Suprapubic skin (tissue), 4 donors: ENCODE data around the gene VTI1A. TPM values are rescaled to one million over a fixed set of nuclear protein-coding genes. Genes with fewer than 3 reads are reported as not detected.

Experiments used
- DNase-seq, 2 donors: peaks; one replicate each; pipeline ENCODE4 v3.0.0-alpha.2; 2019; ENCODE audit warnings: low spot score in 2 of 2
- H3K27ac ChIP-seq: fragments of 200-600 bp; sonication (generic); one replicate; pipeline ENCODE4 v1.5.1; 2019
- H3K27me3 ChIP-seq: fragments of 200-600 bp; sonication (generic); one replicate; pipeline ENCODE4 v1.5.1; 2019
- H3K36me3 ChIP-seq: fragments of 200-600 bp; sonication (generic); one replicate; pipeline ENCODE4 v1.5.1; 2019
- H3K4me1 ChIP-seq: fragments of 200-600 bp; sonication (generic); one replicate; pipeline ENCODE4 v1.5.1; 2019
- H3K4me3 ChIP-seq: fragments of 200-600 bp; sonication (generic); one replicate; pipeline ENCODE4 v1.5.1; 2019; ENCODE audit warnings: mild to moderate bottlenecking
- H3K9me3 ChIP-seq: fragments of 200-600 bp; sonication (generic); one replicate; pipeline ENCODE4 v1.5.1; 2019
- EP300 ChIP-seq: sonication (generic); formaldehyde crosslinking; IDR thresholded peaks from one replicate; pipeline ENCODE4 v1.6.1; 2017; ENCODE audit warnings: antibody characterized with exemption
- POLR2A ChIP-seq, 2 donors: fragments of 450-650 bp; IDR thresholded peaks; one replicate each; pipeline ENCODE4 v1.6.1; 2017; ENCODE audit warnings: antibody characterized with exemption in 2 of 2, mild to moderate bottlenecking in 2 of 2, moderate library complexity in 2 of 2
- POLR2AphosphoS5 ChIP-seq, 3 donors: sonication (generic); formaldehyde crosslinking; IDR thresholded peaks; one replicate each; pipeline ENCODE4 v1.6.1; 2017; ENCODE audit warnings: antibody characterized with exemption in 3 of 3
- WGBS: methylation state at CpG from one replicate; pipeline ENCODE4 v1.1.5; 2018; 5-methylcytosine and 5-hydroxymethylcytosine counted together
- total RNA-seq, 4 donors: library from RNA; depleted of rRNA; stranded (reverse); fragments of >200 nt; gene quantifications; one replicate each; pipeline ENCODE4 v1.1.0, GENCODE V29; 2016
- TF ChIP-seq, protein P1 (sequence below), 2 donors: fragments of 200-600 bp in 1 of 2; fragments of 450-650 bp in 1 of 2; sonication (generic) in 1 of 2; IDR thresholded peaks; one replicate each; pipeline ENCODE4 v1.5.1; 2016 to 2019; ENCODE audit warnings: antibody characterized with exemption in 2 of 2, mild to moderate bottlenecking in 1 of 2, moderate library complexity in 1 of 2

Gene VTI1A
- total RNA-seq, 4 donors from 2014 or later = 43.0 to 81.0 (median 49.2) TPM

DNA sequence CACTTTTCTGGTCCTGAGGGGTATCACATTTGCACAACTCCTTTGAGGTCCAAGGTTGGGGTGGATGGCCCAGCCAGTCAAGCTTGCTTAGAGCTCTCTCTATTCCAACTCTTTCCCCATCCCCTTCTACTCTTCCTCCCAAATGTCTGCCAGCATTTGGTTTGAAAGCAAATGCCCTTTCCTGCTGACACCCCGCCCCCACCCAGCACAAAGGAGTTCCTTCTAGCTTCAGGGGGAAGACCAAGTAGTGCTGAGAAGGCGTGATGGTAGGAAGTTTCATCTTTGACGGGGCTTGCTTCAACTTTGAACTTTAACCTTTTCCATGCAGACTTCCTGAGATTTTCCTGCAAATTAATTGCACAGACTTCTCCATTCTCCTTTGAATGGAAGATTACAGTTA lies 365.6 kb downstream of the VTI1A start:
- no peaks in the 10 kb centered on the region for H3K36me3 ChIP-seq
- H3K9me3 ChIP-seq = no peaks in the 10 kb centered on the region
- WGBS = 80% methylated on average over 3 of the region's 3 CpGs
- TF ChIP-seq POLR2AphosphoS5 (IDR thresholded peaks at IDR 0.05) (no peak), EP300 (no peak), POLR2A (IDR thresholded peaks at IDR 0.05) (no peak)
- TF ChIP-seq, protein P1, sequence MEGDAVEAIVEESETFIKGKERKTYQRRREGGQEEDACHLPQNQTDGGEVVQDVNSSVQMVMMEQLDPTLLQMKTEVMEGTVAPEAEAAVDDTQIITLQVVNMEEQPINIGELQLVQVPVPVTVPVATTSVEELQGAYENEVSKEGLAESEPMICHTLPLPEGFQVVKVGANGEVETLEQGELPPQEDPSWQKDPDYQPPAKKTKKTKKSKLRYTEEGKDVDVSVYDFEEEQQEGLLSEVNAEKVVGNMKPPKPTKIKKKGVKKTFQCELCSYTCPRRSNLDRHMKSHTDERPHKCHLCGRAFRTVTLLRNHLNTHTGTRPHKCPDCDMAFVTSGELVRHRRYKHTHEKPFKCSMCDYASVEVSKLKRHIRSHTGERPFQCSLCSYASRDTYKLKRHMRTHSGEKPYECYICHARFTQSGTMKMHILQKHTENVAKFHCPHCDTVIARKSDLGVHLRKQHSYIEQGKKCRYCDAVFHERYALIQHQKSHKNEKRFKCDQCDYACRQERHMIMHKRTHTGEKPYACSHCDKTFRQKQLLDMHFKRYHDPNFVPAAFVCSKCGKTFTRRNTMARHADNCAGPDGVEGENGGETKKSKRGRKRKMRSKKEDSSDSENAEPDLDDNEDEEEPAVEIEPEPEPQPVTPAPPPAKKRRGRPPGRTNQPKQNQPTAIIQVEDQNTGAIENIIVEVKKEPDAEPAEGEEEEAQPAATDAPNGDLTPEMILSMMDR (IDR thresholded peaks at IDR 0.05) = no peak
- H3K27ac ChIP-seq = no peak overlapping the region
- H3K4me1 ChIP-seq = peaks cover 12% of the 10 kb centered on the region
- no peaks in the 10 kb centered on the region for H3K27me3 ChIP-seq
- no peak for DNase-seq
- no peak overlapping the region for H3K4me3 ChIP-seq

DNA sequence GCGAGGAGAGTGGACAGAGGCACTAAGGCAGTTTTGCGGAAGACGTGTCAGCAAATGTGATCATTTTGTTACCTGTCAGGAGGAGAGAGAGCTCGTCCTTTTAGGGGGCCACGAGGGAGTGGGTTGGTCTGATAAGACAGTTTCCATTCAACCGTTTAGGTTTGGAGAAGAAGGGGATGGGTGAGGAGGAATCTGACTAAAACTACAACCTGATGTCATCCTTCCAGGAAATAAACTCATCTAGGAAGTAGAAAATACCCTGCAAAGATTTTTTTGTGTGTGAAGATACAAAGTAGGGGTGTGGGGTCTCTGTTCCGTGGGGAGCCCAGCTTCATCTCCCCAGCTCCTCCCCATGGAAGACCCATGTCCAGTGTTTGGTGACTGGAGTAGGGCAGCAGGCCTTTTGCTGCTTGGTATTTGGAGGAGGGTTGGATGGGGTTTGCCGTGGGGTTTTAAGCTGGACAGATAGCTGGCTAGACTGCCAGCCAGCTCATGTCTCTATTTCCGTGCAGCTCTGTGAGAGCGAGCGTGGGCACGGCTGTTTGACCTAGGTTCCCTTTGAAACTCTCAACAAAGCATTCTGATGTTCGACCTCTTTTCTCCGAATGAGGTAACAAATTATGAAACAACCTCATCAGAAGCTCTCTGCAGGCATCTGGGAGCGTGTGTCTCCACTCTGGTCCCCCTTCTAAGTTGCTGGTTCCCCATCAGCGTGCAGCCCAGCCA lies 367.0 kb downstream of the VTI1A start:
- 88% methylated on average over 16 of the region's 16 CpGs for WGBS
- no peak for DNase-seq

DNA sequence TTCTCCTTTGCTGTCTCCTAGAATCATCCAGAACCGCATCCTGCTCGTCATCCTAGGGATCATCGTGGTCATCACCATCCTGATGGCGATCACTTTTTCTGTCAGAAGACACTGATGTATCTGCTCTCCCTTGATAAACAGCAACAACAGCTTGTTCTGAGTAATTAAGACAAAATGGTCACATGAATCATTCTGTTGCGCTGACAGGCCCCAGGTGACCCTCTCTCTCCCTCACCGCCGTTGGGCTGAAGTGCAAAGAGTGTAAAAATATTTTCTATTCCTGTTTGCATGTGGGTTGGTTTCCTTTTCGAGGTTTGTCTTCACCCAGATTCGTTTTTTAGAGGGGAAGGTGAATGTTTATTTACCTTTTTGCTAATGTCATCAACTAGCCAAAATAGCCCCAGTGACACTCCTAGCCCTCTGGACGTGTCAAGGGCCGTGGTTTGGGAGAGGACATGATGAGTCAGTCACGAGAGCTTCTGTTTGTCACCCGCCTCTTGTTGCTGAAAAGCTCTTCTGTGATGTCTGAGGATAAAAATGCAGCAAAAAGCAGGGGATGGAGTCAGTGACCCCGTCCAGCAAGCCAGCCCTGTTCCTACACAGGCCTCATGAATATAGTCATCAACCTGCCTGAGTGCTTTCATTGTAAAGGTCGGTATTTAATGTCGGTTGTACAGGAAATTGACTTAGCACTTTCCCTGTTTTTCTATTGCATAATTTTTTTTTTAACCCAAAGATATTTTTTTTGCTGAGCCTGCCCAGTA lies 368.4 kb downstream of the VTI1A start:
- Histone ChIP-seq H3K9me3 (no peaks in the 10 kb centered on the region), H3K27me3 (no peaks in the 10 kb centered on the region), H3K27ac (no peak overlapping the region), H3K4me3 (no peak overlapping the region), H3K4me1 (peaks cover 12% of the 10 kb centered on the region), H3K36me3 (no peaks in the 10 kb centered on the region)
- TF ChIP-seq POLR2AphosphoS5 (IDR thresholded peaks at IDR 0.05) (no peak), EP300 (no peak), POLR2A (IDR thresholded peaks at IDR 0.05) (no peak)
- TF ChIP-seq, protein P1 (IDR thresholded peaks at IDR 0.05) = no peak
- 62% methylated on average over 16 of the region's 16 CpGs for WGBS
- DNase-seq = no peak

More for the DNA sequence above, 367.0 kb downstream of the VTI1A start:
- TF ChIP-seq POLR2AphosphoS5 (IDR thresholded peaks at IDR 0.05) = no peak
- TF ChIP-seq EP300 = no peak
- TF ChIP-seq, protein P1 (IDR thresholded peaks at IDR 0.05) = no peak
- Histone ChIP-seq H3K4me1 (peaks cover 12% of the 10 kb centered on the region), H3K27me3 (no peaks in the 10 kb centered on the region), H3K9me3 (no peaks in the 10 kb centered on the region), H3K27ac (no peak overlapping the region), H3K36me3 (no peaks in the 10 kb centered on the region), H3K4me3 (no peak overlapping the region)

DNA sequence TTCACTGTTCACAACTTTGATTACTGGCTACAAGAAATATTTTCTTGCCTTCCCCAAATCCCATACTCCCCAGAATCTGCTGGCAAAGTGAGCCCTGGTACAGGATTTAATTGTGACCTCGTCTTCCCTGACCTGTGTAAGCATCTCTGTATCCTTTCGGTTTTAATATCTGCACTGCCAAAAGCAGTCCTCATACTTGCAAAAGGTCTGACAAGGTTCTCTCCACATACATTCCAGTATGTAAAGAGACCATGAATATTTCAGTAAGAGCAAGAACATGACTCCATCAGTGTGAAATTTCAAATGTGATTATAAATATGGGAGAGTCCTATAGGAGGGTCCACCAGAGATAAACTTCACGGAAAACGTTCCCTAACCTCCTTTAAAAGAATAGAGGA lies 369.0 kb downstream of the VTI1A start:
- peaks cover 12% of the 10 kb centered on the region for H3K4me1 ChIP-seq
- no peaks in the 10 kb centered on the region for H3K9me3 ChIP-seq
- DNase-seq = no peak
- H3K36me3 ChIP-seq = no peaks in the 10 kb centered on the region
- no peaks in the 10 kb centered on the region for H3K27me3 ChIP-seq
- TF ChIP-seq, protein P1 (IDR thresholded peaks at IDR 0.05) = no peak
- no peak for TF ChIP-seq POLR2A (IDR thresholded peaks at IDR 0.05)
- no peak overlapping the region for H3K4me3 ChIP-seq
- WGBS = 86% methylated on average over 4 of the region's 4 CpGs
- no peak overlapping the region for H3K27ac ChIP-seq

DNA sequence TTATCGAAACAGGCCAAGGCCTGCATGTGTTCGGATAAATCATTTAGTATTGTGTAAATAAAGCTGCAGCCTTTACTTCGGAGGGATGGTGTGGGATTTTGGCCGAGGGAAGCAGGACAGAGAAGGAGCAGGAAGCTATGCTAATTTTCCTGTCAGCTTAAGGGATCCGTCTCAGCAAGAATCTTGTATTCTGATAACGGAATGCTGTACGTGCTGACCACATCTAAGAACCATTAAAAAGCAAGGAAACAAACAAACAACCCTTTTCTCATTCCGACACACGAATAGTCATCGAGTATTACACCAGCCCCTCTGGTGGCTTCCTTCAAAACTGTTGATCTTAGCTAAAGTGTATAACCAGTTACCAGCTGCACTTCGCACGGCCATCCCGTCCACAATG lies 369.9 kb downstream of the VTI1A start:
- TF ChIP-seq, protein P1 (IDR thresholded peaks at IDR 0.05) = no peak
- TF ChIP-seq POLR2AphosphoS5 (IDR thresholded peaks at IDR 0.05) = no peak
- no peak for TF ChIP-seq POLR2A (IDR thresholded peaks at IDR 0.05)
- no peak for TF ChIP-seq EP300
- Histone ChIP-seq H3K9me3 (no peaks in the 10 kb centered on the region), H3K36me3 (no peaks in the 10 kb centered on the region), H3K27ac (no peak overlapping the region), H3K27me3 (no peaks in the 10 kb centered on the region), H3K4me1 (peaks cover 9% of the 10 kb centered on the region), H3K4me3 (no peak overlapping the region)
- 87% methylated on average over 13 of the region's 13 CpGs for WGBS
- no peak for DNase-seq
